ENCODE results near the gene CORT. TPM values are rescaled to one million over a fixed set of nuclear protein-coding genes. Genes with fewer than 3 reads are reported as not detected.

Gene CORT
- polyA plus RNA-seq = 2.8 TPM in 1 of 2 replicates, not detected in the other

DNA sequence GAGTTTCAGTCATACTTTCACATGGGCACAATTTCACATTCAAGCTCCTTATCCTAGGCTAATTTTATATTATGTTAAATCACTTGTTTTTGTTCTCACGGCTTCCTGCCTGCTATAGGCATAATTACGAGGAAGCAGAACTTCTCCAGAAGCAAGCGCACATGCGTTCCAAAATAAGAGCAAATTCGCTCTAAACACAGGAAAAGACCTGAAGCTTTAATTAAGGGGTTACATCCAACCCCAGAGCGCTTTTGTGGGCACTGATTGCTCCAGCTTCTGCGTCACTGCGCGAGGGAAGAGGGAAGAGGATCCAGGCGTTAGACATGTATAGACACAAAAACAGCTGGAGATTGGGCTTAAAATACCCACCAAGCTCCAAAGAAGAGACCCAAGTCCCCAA, at the start of gene CORT:
Gene CORT, plus strand, starts transcription at position 281 of the 400 bp plus-strand sequence. CDS start 193 bp downstream, outside the sequence.

GRCh38 chr1:10430216-10431069, 19.4 kb upstream of the CORT start, which contains the start of gene CENPS:
CENPS (plus strand) TSS chr1:10430433; CDS start chr1:10430518, 85 bp downstream.

DNA sequence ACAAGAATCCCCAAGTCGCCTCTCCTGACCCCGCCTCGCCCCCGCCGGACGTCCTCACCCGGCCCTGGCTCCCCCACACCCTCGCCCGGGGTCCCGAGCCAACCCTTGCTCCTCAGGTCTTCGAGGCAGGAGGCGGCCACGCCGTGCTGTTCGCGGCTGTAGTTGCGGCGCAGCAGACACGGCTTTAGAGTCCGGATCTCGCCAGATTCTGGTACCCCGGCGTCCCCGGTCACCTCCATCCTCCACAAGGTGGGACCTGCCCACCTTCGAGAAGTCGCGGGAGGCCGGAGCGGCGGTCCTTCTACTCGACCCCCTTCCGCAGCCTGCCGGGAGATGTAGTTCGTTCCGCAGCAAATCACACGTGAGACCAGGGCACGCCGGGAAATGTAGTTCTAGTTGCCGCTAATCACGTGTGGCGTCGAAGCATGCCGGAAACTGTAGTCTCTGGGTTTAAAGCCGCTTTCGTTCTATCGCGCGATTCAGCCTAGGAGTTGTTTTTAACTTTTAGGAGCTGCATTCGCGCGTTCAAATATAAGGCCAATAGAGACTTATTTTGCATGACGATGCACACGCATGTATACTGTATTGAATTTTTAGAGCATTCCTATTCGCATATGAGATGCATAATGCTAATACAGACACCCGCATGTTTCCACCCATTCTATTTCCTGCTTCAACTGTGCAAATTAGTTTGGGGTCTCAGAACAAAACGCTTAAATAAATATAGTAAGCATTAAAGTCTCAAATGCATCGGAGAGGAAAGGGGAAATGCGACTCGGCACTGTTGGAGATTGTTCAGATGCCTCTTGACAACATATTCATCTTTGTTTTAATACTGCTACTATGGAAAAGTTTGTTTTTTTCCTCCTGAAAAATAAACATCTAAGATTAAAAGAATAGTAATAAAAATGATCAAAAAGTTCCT, 22.7 kb downstream of the CORT start, which contains the start of gene DFFA:
Gene DFFA, minus strand, starts transcription at position 310 of the 925 bp plus-strand sequence. Its CDS starts 71 bp downstream, at position 239.

GRCh38 chr1:10474613-10475507, 25.0 kb downstream of the CORT start, which contains the start of gene PEX14:
PEX14 (plus strand) TSS chr1:10474950; CDS start chr1:10474967, 17 bp downstream.

Other genes starting within 250 kb of the CORT start
- 24.2 and 29.1 TPM in 2 replicates for gene KIF1B, start 239.5 kb upstream of the CORT start, polyA plus RNA-seq
- gene PGD, start 51.0 kb upstream of the CORT start, polyA plus RNA-seq = 14.7 and 22.4 TPM in 2 replicates
- 11.4 and 13.6 TPM in 2 replicates for gene CENPS, start 19.6 kb upstream of the CORT start, polyA plus RNA-seq
- gene DFFA, start 22.5 kb downstream of the CORT start, polyA plus RNA-seq = 13.8 and 20.7 TPM in 2 replicates
- 2.7 and 3.2 TPM in 2 replicates for gene PEX14, start 24.9 kb downstream of the CORT start, polyA plus RNA-seq

Data from Purkinje cell (primary cell).